Ascending aorta (tissue), 2 donors: ENCODE results near the gene RGS3. TPM values are rescaled to one million over a fixed set of nuclear protein-coding genes. Genes with fewer than 3 reads are reported as not detected.
A peak's percentile ranks its signal among the peaks of the same experiment; 100 is the strongest.

Source experiments
- DNase-seq, 2 donors: peaks; one replicate each; pipeline ENCODE4 v3.0.0-alpha.2; 2019; ENCODE audit warnings: low spot score in 2 of 2
- H3K27ac ChIP-seq, 2 donors: fragments of 200-600 bp; sonication (generic); one replicate each; pipeline ENCODE4 v1.5.1; 2016 to 2017; ENCODE audit warnings: mild to moderate bottlenecking in 1 of 2
- H3K27me3 ChIP-seq: fragments of 200-600 bp; sonication (generic); one replicate; pipeline ENCODE4 v1.5.1; 2017
- H3K36me3 ChIP-seq, 2 donors: fragments of 200-600 bp; sonication (generic); one replicate each; pipeline ENCODE4 v1.5.1; 2016
- H3K4me1 ChIP-seq, 2 donors: fragments of 200-600 bp; sonication (generic); one replicate each; pipeline ENCODE4 v1.5.1; 2016 to 2017; ENCODE audit warnings: mild to moderate bottlenecking in 1 of 2
- H3K4me3 ChIP-seq, 2 donors: fragments of 200-600 bp; sonication (generic); one replicate each; pipeline ENCODE4 v1.5.1; 2016 to 2017; ENCODE audit warnings: mild to moderate bottlenecking in 1 of 2
- H3K9me3 ChIP-seq, 2 donors: fragments of 200-600 bp; sonication (generic); one replicate each; pipeline ENCODE4 v1.5.1; 2016
- CTCF ChIP-seq, 3 experiments: fragments of 200-600 bp in 2 of 3; fragments of 450-650 bp in 1 of 3; sonication (generic) in 2 of 3; IDR thresholded peaks; one replicate each; pipeline ENCODE4 v1.5.1; 2016 to 2019; ENCODE audit warnings: antibody characterized with exemption in 3 of 3, mild to moderate bottlenecking in 1 of 3, moderate library complexity in 1 of 3
- intact Hi-C: fragments of 100-400 bp; cut with DNase I; formaldehyde crosslinking; loops from one replicate; pipeline ENCODE4 v1.15.1; 2023
- total RNA-seq: library from RNA; depleted of rRNA; stranded (reverse); fragments of >200 nt; gene quantifications from one replicate; pipeline ENCODE4 v1.1.0, GENCODE V29; 2016

RGS3 gene
- total RNA-seq, 1 donor from 2014 or later = 125 TPM

- Histone ChIP-seq H3K9me3 (no peaks in the 10 kb centered on the region), H3K27ac (peak overlapping the region; percentile 42 to 92), H3K4me1 (peaks cover 11 to 29% of the 10 kb centered on the region in 2 donors), H3K27me3 (no peaks in the 10 kb centered on the region), H3K36me3 (peaks cover 9 to 19% of the 10 kb centered on the region in 2 donors), H3K4me3 (no peak overlapping the region)
- no peak for DNase-seq
- intact Hi-C loops = no loop called here
- TF ChIP-seq CTCF (IDR thresholded peaks at IDR 0.05) = no peak
Measured at GRCh38 chr9:113495526-113495925, 32.0 kb downstream of the RGS3 start.

GRCh38 chr9:113497051-113497450 lies 33.5 kb downstream of the RGS3 start:
- H3K36me3 ChIP-seq = peaks cover 9 to 19% of the 10 kb centered on the region in 2 donors
- intact Hi-C loops = no loop called here
- TF ChIP-seq CTCF (IDR thresholded peaks at IDR 0.05) = no peak
- no peaks in the 10 kb centered on the region for H3K9me3 ChIP-seq
- H3K4me3 ChIP-seq = no peak overlapping the region
- no peak overlapping the region for H3K27ac ChIP-seq
- peaks cover 11 to 19% of the 10 kb centered on the region in 2 donors for H3K4me1 ChIP-seq
- no peaks in the 10 kb centered on the region for H3K27me3 ChIP-seq
- no peak for DNase-seq

GRCh38 chr9:113499153-113499875 lies 35.8 kb downstream of the RGS3 start:
- Histone ChIP-seq H3K4me1 (peaks cover 11 to 17% of the 10 kb centered on the region in 2 donors), H3K4me3 (no peak overlapping the region), H3K27ac (no peak overlapping the region), H3K36me3 (peaks cover 9 to 19% of the 10 kb centered on the region in 2 donors), H3K9me3 (no peaks in the 10 kb centered on the region), H3K27me3 (no peaks in the 10 kb centered on the region)
- no peak for TF ChIP-seq CTCF (IDR thresholded peaks at IDR 0.05)
- intact Hi-C loops = no loop called here
- no peak for DNase-seq

GRCh38 chr9:113499876-113500497 lies 36.5 kb downstream of the RGS3 start:
- Histone ChIP-seq H3K9me3 (no peaks in the 10 kb centered on the region), H3K4me1 (peaks cover 12 to 22% of the 10 kb centered on the region in 2 donors), H3K36me3 (peaks cover 9 to 19% of the 10 kb centered on the region in 2 donors), H3K4me3 (no peak overlapping the region), H3K27ac (peak overlapping the region in 1 of 2 donors; percentile 15), H3K27me3 (no peaks in the 10 kb centered on the region)
- DNase-seq = no peak
- intact Hi-C loops = no loop called here
- no peak for TF ChIP-seq CTCF (IDR thresholded peaks at IDR 0.05)

GRCh38 chr9:113501129-113501686 lies 37.7 kb downstream of the RGS3 start:
- H3K4me3 ChIP-seq = peak overlapping the region; percentile 19 to 37

More at GRCh38 chr9:113501129-113501686, 37.7 kb downstream of the RGS3 start:
- intact Hi-C loops = no loop called here
- Histone ChIP-seq H3K27me3 (no peaks in the 10 kb centered on the region), H3K9me3 (no peaks in the 10 kb centered on the region), H3K27ac (peak overlapping the region; percentile 90 to 96), H3K36me3 (peaks cover 9 to 19% of the 10 kb centered on the region in 2 donors), H3K4me1 (peaks cover 12 to 23% of the 10 kb centered on the region in 2 donors)
- DNase-seq = no peak
- no peak for TF ChIP-seq CTCF (IDR thresholded peaks at IDR 0.05)
